Neural cell (in vitro differentiated cells): ENCODE measurements around the gene PPP1R13B.

Experiments
- CTCF ChIP-seq: fragments of 450-650 bp; IDR thresholded peaks from 2 replicates; pipeline ENCODE4 v1.5.1; 2014; ENCODE audit warnings: antibody characterized with exemption, mild to moderate bottlenecking, moderate library complexity; ENCODE audit not compliant: poor library complexity, severe bottlenecking
- EP300 ChIP-seq: fragments of 450-650 bp; conservative IDR thresholded peaks from 2 replicates; pipeline ENCODE4 v1.6.1; 2014; ENCODE audit warnings: antibody characterized with exemption, mild to moderate bottlenecking, moderate library complexity; ENCODE audit not compliant: poor library complexity, severe bottlenecking
- EZH2 ChIP-seq: fragments of 200-600, 300-800 bp; shearing (Covaris generic), sonication (generic); IDR thresholded peaks from 2 replicates; pipeline ENCODE4 v1.6.1; 2014; ENCODE audit warnings: antibody characterized with exemption, low read length, borderline replicate concordance, mild to moderate bottlenecking; ENCODE audit not compliant: insufficient read depth, poor library complexity, severe bottlenecking
- MXI1 ChIP-seq: fragments of 450-650 bp; conservative IDR thresholded peaks from 2 replicates; pipeline ENCODE4 v1.6.1; 2014; ENCODE audit warnings: antibody characterized with exemption, mild to moderate bottlenecking; ENCODE audit not compliant: poor library complexity, severe bottlenecking
- POLR2AphosphoS5 ChIP-seq: IDR thresholded peaks from 2 replicates; pipeline ENCODE4 v1.6.1; 2012
- RAD21 ChIP-seq: fragments of 450-650 bp; conservative IDR thresholded peaks from 2 replicates; pipeline ENCODE4 v1.6.1; 2014; ENCODE audit warnings: antibody characterized with exemption, mild to moderate bottlenecking, moderate library complexity
- REST ChIP-seq: IDR thresholded peaks from 2 replicates; pipeline ENCODE4 v1.6.1; 2012; ENCODE audit warnings: borderline replicate concordance
- TAF1 ChIP-seq: IDR thresholded peaks from 2 replicates; pipeline ENCODE4 v1.6.1; 2012; ENCODE audit warnings: low read depth

- no peak for TF ChIP-seq CTCF
- TF ChIP-seq REST, result no peak
- no peak for TF ChIP-seq POLR2AphosphoS5
- no peak for TF ChIP-seq EZH2
- no peak for TF ChIP-seq RAD21
- TF ChIP-seq EP300, result no peak
- TF ChIP-seq MXI1, result no peak
- TF ChIP-seq TAF1, result no peak
Measured at GRCh38 chr14:103859416-103860202, 12.2 kb upstream of the PPP1R13B start.
